Thyroid gland (tissue), 4 donors: ENCODE measurements around the gene CLCNKA.
A peak's percentile ranks its signal among the peaks of the same experiment; 100 is the strongest.

Experiments
- POLR2A ChIP-seq, 2 donors: fragments of 450-650 bp; IDR thresholded peaks; one replicate each; pipeline ENCODE4 v1.6.1; 2017; ENCODE audit warnings: antibody characterized with exemption in 2 of 2, mild to moderate bottlenecking in 2 of 2, moderate library complexity in 1 of 2
- TF ChIP-seq, protein P1 (sequence below), 6 experiments: fragments of 200-600 bp in 3 of 6; fragments of 450-650 bp in 3 of 6; sonication (generic) in 3 of 6; IDR thresholded peaks; one replicate each; pipeline ENCODE4 v1.5.1; 2016 to 2019; ENCODE audit warnings: antibody characterized with exemption in 6 of 6, mild to moderate bottlenecking in 2 of 6, inconsistent platforms in 1 of 6, moderate library complexity in 1 of 6

DNA sequence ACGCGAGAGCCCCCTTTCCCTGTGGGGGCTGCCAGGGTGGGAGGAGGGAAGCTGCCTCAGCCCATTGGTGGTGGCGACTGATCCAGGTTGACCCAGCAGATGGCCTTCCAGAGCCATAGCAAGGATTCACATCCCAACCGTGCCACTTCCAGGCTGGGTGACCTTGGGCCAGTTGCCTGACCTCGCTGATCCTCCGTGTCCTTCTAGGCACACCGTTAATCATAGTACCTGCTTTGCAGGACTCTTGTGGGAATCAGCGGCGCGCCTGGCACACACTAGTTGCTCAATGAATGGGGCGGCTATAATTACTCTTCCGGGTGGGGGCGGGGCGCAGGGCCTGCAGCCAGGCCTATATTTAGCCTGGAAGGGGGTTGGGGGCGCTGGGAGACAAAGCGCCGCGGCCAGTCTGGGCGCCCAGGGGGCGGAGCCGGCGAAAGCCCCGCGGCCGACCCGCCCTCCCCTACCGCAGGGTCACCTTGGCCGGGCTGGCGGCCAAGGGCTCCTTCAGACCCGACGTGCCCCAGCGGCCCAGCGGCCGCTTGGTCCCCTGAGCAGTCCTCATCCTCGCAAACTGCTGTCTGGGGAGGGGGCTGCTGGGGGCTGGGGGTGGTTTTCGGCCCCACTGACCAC is 9.1 kb upstream of the CLCNKA start:
- TF ChIP-seq, protein P1, sequence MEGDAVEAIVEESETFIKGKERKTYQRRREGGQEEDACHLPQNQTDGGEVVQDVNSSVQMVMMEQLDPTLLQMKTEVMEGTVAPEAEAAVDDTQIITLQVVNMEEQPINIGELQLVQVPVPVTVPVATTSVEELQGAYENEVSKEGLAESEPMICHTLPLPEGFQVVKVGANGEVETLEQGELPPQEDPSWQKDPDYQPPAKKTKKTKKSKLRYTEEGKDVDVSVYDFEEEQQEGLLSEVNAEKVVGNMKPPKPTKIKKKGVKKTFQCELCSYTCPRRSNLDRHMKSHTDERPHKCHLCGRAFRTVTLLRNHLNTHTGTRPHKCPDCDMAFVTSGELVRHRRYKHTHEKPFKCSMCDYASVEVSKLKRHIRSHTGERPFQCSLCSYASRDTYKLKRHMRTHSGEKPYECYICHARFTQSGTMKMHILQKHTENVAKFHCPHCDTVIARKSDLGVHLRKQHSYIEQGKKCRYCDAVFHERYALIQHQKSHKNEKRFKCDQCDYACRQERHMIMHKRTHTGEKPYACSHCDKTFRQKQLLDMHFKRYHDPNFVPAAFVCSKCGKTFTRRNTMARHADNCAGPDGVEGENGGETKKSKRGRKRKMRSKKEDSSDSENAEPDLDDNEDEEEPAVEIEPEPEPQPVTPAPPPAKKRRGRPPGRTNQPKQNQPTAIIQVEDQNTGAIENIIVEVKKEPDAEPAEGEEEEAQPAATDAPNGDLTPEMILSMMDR (IDR thresholded peaks at IDR 0.05) = no peak
- TF ChIP-seq POLR2A (IDR thresholded peaks at IDR 0.05) = peak in 1 of 2 donors; percentile 50
